Right atrium auricular region (tissue), 2 donors: ENCODE measurements around the gene CHST13. TPM values are rescaled to one million over a fixed set of nuclear protein-coding genes. Genes with fewer than 3 reads are reported as not detected.

Source experiments
- DNase-seq: peaks from one replicate; pipeline ENCODE4 v3.0.0-alpha.2; 2019; ENCODE audit warnings: low spot score
- H3K27ac ChIP-seq, 2 donors: fragments of 200-600 bp; sonication (generic); 1 replicate in 1 of 2; 2 replicates in 1 of 2; pipeline ENCODE4 v1.5.1; 2016 to 2019
- H3K27me3 ChIP-seq, 2 donors: fragments of 200-600 bp; sonication (generic); one replicate each; pipeline versions ENCODE4 v1.5.1 to v1.6.0; 2017 to 2019
- H3K36me3 ChIP-seq: fragments of 200-600 bp; sonication (generic); one replicate; pipeline ENCODE4 v1.5.1; 2016
- H3K4me1 ChIP-seq, 2 donors: fragments of 200-600 bp; sonication (generic); one replicate each; pipeline versions ENCODE4 v1.5.1 to v1.6.0; 2017 to 2019
- H3K4me3 ChIP-seq, 2 donors: fragments of 200-600 bp; sonication (generic); 1 replicate in 1 of 2; 2 replicates in 1 of 2; pipeline ENCODE4 v1.5.1; 2017 to 2019; ENCODE audit warnings: mild to moderate bottlenecking in 1 of 2, moderate library complexity in 1 of 2
- H3K9me3 ChIP-seq, 2 donors: fragments of 200-600 bp; sonication (generic); one replicate each; pipeline ENCODE4 v1.5.1; 2019
- CTCF ChIP-seq, 2 donors: fragments of 200-600 bp; sonication (generic); IDR thresholded peaks; one replicate each; pipeline ENCODE4 v1.5.1; 2019; ENCODE audit warnings: antibody characterized with exemption in 2 of 2
- total RNA-seq, 2 donors: library from RNA; depleted of rRNA; stranded (reverse); fragments of >200 nt; gene quantifications; one replicate each; pipeline ENCODE4 v1.1.0, GENCODE V29; 2016

The CHST13 gene
- total RNA-seq, 2 donors from 2014 or later = 0.90 TPM; not detected in 1

- Histone ChIP-seq H3K9me3 (no peaks in the 10 kb centered on the region), H3K27me3 (no peaks in the 10 kb centered on the region), H3K4me1 (peaks cover 0 to 35% of the 10 kb centered on the region in 2 donors), H3K4me3 (no peak overlapping the region), H3K36me3 (no peaks in the 10 kb centered on the region), H3K27ac (peak overlapping the region in 1 of 2 donors; percentile 28)
- no peak for DNase-seq
- TF ChIP-seq CTCF (IDR thresholded peaks at IDR 0.05) = no peak
Observed at GRCh38 chr3:126528419-126528799, 4.5 kb downstream of the CHST13 start.

GRCh38 chr3:126528800-126529541 lies 5.0 kb downstream of the CHST13 start:
- H3K27me3 ChIP-seq = no peaks in the 10 kb centered on the region
- no peak for DNase-seq
- peak overlapping the region in 1 of 2 donors; percentile 28 for H3K27ac ChIP-seq
- H3K9me3 ChIP-seq = no peaks in the 10 kb centered on the region
- TF ChIP-seq CTCF (IDR thresholded peaks at IDR 0.05) = peak in 1 of 2 donors; percentile 37
- H3K4me1 ChIP-seq = peaks cover 0 to 31% of the 10 kb centered on the region in 2 donors
- H3K4me3 ChIP-seq = no peak overlapping the region
- no peaks in the 10 kb centered on the region for H3K36me3 ChIP-seq

- H3K4me1 ChIP-seq = peaks cover 0 to 25% of the 10 kb centered on the region in 2 donors
- no peak for TF ChIP-seq CTCF (IDR thresholded peaks at IDR 0.05)
- DNase-seq = no peak
- no peaks in the 10 kb centered on the region for H3K9me3 ChIP-seq
- H3K4me3 ChIP-seq = no peak overlapping the region
- no peaks in the 10 kb centered on the region for H3K36me3 ChIP-seq
- H3K27me3 ChIP-seq = no peaks in the 10 kb centered on the region
- H3K27ac ChIP-seq = peak overlapping the region in 1 of 2 donors; percentile 13
Observed at GRCh38 chr3:126529585-126530170, 5.7 kb downstream of the CHST13 start.

- no peak for TF ChIP-seq CTCF (IDR thresholded peaks at IDR 0.05)
- Histone ChIP-seq H3K4me3 (no peak overlapping the region), H3K27ac (peak overlapping the region; percentile 13 to 32), H3K9me3 (no peaks in the 10 kb centered on the region), H3K36me3 (no peaks in the 10 kb centered on the region), H3K27me3 (no peaks in the 10 kb centered on the region), H3K4me1 (peaks cover 0 to 23% of the 10 kb centered on the region in 2 donors)
- no peak for DNase-seq
Observed at GRCh38 chr3:126530171-126531050, 6.5 kb downstream of the CHST13 start.

GRCh38 chr3:126531051-126531330 lies 7.0 kb downstream of the CHST13 start:
- Histone ChIP-seq H3K4me1 (peaks cover 0 to 23% of the 10 kb centered on the region in 2 donors), H3K27ac (peak overlapping the region in 1 of 2 donors; percentile 32), H3K36me3 (no peaks in the 10 kb centered on the region), H3K4me3 (no peak overlapping the region), H3K27me3 (no peaks in the 10 kb centered on the region), H3K9me3 (no peaks in the 10 kb centered on the region)
- DNase-seq = no peak
- no peak for TF ChIP-seq CTCF (IDR thresholded peaks at IDR 0.05)
